Activated T-cell treated with anti-CD3 and anti-CD28 coated beads, Interleukin-2, amount 50 U/mL, for 72 hours (primary cell): Measurements from ENCODE around the gene BCL2L11. TPM values are rescaled to one million over a fixed set of nuclear protein-coding genes. Genes with fewer than 3 reads are reported as not detected.
A peak's percentile ranks its signal among the peaks of the same experiment; 100 is the strongest.
"Not testable (repeated sequence)": the region's sequence is repeated elsewhere in the genome, so short reads cannot be mapped to it uniquely, and the experiment has no call there.

Experiments used
- ATAC-seq, 2 donors: fragments of 150-1000 bp; cut with Tn5 transposase; replicated peaks in 1 of 2; 2 replicates each; pipeline ENCODE4 v1.10.0; 2021; ENCODE audit warnings: moderate library complexity in 2 of 2, mild to moderate bottlenecking in 1 of 2
- DNase-seq, 2 donors: peaks; one replicate each; pipeline ENCODE4 v3.0.0; 2021 to 2022; ENCODE audit warnings: mixed read lengths in 1 of 2
- H3K27ac Mint-ChIP-seq: one replicate; pipeline ENCODE4 v1.8.0; 2022; ENCODE audit warnings: mild to moderate bottlenecking, moderate library complexity, mixed read lengths
- H3K27me3 Mint-ChIP-seq: one replicate; pipeline ENCODE4 v1.8.0; 2022; ENCODE audit warnings: low read depth, mixed read lengths
- H3K36me3 Mint-ChIP-seq, 2 donors: one replicate each; pipeline ENCODE4 v1.8.0; 2022; ENCODE audit warnings: mixed read lengths in 2 of 2, mild to moderate bottlenecking in 1 of 2; ENCODE audit not compliant: insufficient read depth in 2 of 2
- H3K4me1 Mint-ChIP-seq: one replicate; pipeline ENCODE4 v1.8.0; 2022; ENCODE audit warnings: low read depth, mixed read lengths
- H3K4me3 Mint-ChIP-seq, 2 donors: one replicate each; pipeline ENCODE4 v1.8.0; 2022; ENCODE audit warnings: mild to moderate bottlenecking in 2 of 2, mixed read lengths in 2 of 2, moderate library complexity in 2 of 2
- H3K9me3 Mint-ChIP-seq, 2 donors: one replicate each; pipeline ENCODE4 v1.8.0; 2022; ENCODE audit warnings: mixed read lengths in 2 of 2
- total RNA-seq, 2 donors: library from RNA; stranded (reverse); gene quantifications; one replicate each; pipeline ENCODE4 v1.2.3, GENCODE V29; 2022

Gene BCL2L11, protein sequence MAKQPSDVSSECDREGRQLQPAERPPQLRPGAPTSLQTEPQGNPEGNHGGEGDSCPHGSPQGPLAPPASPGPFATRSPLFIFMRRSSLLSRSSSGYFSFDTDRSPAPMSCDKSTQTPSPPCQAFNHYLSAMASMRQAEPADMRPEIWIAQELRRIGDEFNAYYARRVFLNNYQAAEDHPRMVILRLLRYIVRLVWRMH
- 10 to 100 TPM; 35.4 to 36.0 TPM for total RNA-seq

DNA sequence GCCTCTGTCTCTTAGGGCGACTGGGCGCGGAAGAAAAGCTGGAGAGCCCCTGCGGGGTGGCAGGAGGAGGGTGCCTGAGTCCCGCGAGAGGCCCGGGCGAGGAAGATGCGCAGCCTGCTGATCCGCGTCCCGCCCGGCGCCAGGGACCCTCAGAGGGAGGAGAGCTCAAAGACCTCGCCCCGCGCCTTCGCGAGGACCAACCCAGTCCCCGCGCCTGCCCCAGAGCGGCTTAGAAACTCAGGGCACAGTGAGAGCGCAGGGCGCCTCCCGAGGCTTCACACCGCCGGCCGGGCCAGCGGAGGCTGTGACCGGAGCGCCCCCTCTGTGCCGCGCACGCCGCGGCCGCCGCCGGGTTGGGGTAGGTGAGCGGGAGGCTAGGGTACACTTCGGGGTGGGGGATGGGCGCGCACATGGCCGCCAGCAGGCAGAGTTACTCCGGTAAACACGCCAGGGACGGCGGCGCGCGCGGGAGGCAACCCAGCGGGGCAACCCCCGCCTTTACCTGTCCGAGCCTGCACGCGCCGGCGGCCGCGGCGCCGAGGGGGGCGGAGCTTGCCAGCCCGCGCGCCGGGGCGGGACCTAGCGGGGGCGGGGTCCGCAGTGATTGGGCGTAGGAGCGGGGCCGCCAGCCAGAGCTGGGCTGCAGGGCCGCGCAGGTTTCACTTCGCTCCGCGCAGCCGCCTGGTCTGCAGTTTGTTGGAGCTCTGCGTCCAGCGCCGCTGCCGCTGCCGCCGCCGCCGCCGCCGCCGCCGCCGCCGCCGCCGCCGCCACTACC is at the start of gene BCL2L11:
Gene BCL2L11, plus strand, starts transcription at position 662 of the 775 bp plus-strand sequence. CDS start 2,832 bp downstream, outside the sequence.
- ATAC-seq: peak; percentile 60 to 61
- Mint-ChIP-seq H3K9me3 (no peaks in the 10 kb centered on the region), H3K4me1 (peaks cover 63% of the 10 kb centered on the region), H3K27ac (peak within 1 kb of the TSS; percentile 90), H3K36me3 (peaks cover 8 to 15% of the 10 kb centered on the region in 2 donors), H3K4me3 (peak within 1 kb of the TSS; percentile 96 to 97), H3K27me3 (peaks cover 10% of the 10 kb centered on the region)
- DNase-seq: peak; percentile 92 to 96

DNA sequence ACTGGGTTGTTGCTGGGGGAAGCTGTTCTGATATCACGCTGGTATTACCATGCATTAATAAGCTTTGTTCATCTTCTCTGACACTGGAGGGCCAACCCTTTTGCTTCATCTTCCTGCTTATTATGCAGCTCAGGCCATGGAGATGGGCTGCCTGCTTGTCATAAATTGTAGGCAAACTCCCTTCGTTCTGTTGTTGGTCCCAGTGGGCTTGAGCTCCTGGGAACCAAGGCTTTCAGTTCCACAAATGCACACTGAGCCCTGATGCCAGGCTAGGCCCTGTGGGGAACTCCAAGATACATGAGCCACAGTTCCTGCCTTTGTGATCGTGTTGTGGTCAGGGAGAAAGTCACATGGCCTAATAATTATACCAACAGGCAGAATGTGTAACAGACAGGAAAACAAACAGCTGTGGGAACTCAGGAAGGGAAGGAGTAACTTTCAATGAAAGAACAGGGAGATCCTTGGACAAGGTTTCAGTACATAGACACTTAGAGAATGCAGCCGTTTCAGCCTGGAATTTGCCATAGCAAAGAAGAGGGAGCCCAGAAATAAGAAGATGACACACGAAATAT is 49.0 kb upstream of the BCL2L11 start:
- no peak for DNase-seq

DNA sequence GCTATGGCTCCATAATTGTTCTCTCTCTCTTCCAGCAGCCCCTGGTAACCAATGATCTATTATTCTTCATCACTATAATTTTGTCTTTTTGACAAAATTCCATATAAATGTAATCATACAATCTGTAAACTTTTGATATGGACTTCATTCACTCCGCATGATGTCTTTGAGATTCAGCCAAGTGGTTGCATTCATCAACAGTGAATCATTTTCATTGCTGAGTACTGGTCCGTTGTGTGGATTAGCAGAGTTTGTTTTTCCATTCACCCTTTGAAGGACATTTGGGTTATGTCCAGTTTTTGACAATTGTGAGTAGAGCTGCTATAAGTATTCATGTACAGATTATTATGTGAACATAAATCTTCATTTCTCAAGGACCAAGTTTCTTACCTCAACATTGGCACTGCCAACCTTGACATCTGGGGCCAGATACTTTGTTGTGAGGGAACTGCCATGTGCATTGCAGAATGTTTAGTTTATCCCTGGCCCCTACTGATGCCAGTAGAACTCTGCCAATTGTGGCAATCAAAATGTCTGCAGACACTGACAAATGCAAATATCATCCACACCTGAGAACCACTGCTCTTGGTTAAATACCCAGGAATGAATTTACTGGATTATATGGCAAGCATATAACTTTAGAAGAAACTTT is 48.4 kb upstream of the BCL2L11 start:
- Mint-ChIP-seq H3K27me3 (peaks cover 62% of the 10 kb centered on the region), H3K4me1 (no peaks in the 10 kb centered on the region), H3K36me3 (peaks cover 7 to 15% of the 10 kb centered on the region in 2 donors), H3K9me3 (peaks cover 8 to 10% of the 10 kb centered on the region in 2 donors), H3K27ac (no peak overlapping the region), H3K4me3 (no peak overlapping the region)
- ATAC-seq: no peak
- DNase-seq: no peak

More for the DNA sequence above, 49.0 kb upstream of the BCL2L11 start:
- H3K9me3 Mint-ChIP-seq: peaks cover 7 to 9% of the 10 kb centered on the region in 2 donors
- no peak for ATAC-seq
- no peaks in the 10 kb centered on the region for H3K4me1 Mint-ChIP-seq
- H3K36me3 Mint-ChIP-seq: peaks cover 6 to 12% of the 10 kb centered on the region in 2 donors
- no peak overlapping the region for H3K4me3 Mint-ChIP-seq
- H3K27ac Mint-ChIP-seq: no peak overlapping the region
- H3K27me3 Mint-ChIP-seq: peaks cover 56% of the 10 kb centered on the region

DNA sequence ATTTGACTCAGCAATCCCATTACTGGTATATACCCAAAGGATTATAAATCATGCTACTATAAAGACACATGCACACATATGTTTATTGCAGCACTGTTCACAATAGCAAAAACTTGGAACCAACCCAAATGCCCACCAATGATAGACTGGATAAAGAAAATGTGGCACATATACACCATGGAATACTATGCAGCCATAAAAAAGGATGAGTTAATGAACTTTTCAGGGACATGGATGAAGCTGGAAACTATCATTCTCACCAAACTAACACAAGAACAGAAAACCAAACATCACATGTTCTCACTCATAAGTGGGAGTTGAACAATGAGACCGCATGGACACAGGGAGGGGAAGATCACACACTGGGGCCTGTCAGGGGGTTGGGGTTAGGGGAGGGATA is 38.1 kb upstream of the BCL2L11 start:
- ATAC-seq, H3K4me3 Mint-ChIP-seq, H3K36me3 Mint-ChIP-seq, H3K4me1 Mint-ChIP-seq, H3K27ac Mint-ChIP-seq, DNase-seq, H3K9me3 Mint-ChIP-seq: not testable (repeated sequence)
- peaks cover 95% of the 10 kb centered on the region for H3K27me3 Mint-ChIP-seq

DNA sequence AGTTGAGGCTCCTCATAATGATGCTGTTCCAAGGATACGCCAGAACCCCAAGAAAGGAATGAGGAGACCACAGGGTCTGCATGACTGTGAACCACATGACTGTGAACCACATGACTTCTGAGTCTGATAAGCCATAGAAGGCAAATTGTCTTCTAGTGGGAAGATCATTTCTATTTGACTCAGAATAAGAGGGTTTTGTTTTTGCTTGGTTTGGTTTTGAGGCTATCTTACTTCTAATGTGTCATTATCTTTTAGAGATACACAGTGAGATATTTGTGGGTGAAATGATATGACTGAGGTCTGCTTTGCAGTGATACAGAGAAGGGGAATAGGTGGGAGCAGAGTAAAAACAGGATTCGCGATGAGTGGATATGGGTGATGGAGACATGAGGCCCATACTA is 28.9 kb upstream of the BCL2L11 start:
- no peaks in the 10 kb centered on the region for H3K9me3 Mint-ChIP-seq
- ATAC-seq (peak; percentile 98 to 99), DNase-seq (peak; percentile 60 to 66)
- peaks cover 23% of the 10 kb centered on the region for H3K4me1 Mint-ChIP-seq
- no peaks in the 10 kb centered on the region for H3K36me3 Mint-ChIP-seq
- peak overlapping the region; percentile 1 to 25 for H3K4me3 Mint-ChIP-seq
- no peak overlapping the region for H3K27ac Mint-ChIP-seq
- peaks cover 62% of the 10 kb centered on the region for H3K27me3 Mint-ChIP-seq

DNA sequence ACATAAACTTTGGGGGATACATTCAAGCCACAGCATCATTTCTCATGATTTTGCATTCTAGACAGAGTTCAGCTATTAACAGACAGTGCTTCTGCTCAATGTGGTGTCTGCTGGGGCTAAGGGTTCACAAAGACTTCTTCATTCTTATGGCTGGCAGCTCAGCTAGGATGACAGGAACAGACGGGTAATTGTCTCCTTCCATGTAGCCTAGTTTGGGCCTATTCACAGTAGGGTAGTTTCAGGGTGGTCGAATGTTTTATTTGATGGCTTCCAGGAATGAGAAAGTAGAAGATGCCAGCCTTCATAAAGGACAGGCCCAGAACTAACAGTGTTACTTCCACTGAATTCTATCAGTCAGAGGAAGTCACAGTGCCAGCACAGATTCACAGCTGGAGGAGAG is 26.0 kb upstream of the BCL2L11 start:
- ATAC-seq (no peak), DNase-seq (no peak)
- Mint-ChIP-seq H3K4me3 (no peak overlapping the region), H3K27ac (no peak overlapping the region), H3K27me3 (peaks cover 70% of the 10 kb centered on the region), H3K4me1 (peaks cover 23% of the 10 kb centered on the region), H3K36me3 (no peaks in the 10 kb centered on the region), H3K9me3 (no peaks in the 10 kb centered on the region)

DNA sequence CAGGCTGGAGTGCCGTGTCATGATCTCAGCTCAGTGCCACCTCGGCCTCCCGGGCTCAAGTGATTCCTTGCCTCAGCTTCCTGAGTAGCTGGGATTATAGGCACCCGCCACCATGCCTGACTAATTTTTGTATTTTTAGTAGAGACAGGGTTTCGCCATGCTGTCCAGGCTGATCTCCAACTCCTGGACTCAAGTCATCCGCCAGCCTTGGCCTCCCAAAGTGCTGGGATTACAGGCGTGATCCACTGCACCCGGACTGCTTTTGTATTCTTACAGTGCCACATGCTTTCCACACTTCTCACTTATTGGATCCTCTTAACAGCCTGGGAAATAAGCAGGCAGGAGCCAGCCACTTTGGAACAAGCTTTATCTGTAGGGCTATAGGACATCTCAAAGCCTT is 25.3 kb upstream of the BCL2L11 start:
- no peaks in the 10 kb centered on the region for H3K36me3 Mint-ChIP-seq
- DNase-seq (no peak), ATAC-seq (no peak)
- peaks cover 31% of the 10 kb centered on the region for H3K4me1 Mint-ChIP-seq
- H3K27ac Mint-ChIP-seq: no peak overlapping the region
- no peak overlapping the region for H3K4me3 Mint-ChIP-seq
- peaks cover 70% of the 10 kb centered on the region for H3K27me3 Mint-ChIP-seq
- no peaks in the 10 kb centered on the region for H3K9me3 Mint-ChIP-seq

DNA sequence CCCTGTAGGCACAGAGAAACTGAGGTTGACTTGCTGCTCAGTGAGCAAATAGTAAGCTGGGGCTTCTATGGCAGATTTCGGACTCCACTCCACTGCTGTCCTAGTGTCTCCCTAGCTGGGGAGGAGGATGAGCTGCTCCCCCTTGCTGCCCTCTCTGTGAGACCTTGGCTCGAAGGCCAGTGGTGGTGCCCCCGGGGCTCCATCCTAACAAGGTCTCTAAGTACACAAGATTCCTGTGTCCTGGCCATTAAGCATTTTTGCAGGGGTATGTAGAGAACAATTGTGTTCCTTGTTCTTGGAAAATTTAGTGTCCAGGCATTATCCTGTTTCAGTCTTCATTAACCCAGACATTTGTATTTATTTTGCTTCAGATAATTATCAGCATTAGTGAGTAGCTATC is 21.3 kb upstream of the BCL2L11 start:
- peaks cover 70% of the 10 kb centered on the region for H3K27me3 Mint-ChIP-seq
- no peaks in the 10 kb centered on the region for H3K36me3 Mint-ChIP-seq
- no peak overlapping the region for H3K4me3 Mint-ChIP-seq
- no peak overlapping the region for H3K27ac Mint-ChIP-seq
- peaks cover 0 to 3% of the 10 kb centered on the region in 2 donors for H3K9me3 Mint-ChIP-seq
- ATAC-seq (no peak), DNase-seq (no peak)
- H3K4me1 Mint-ChIP-seq: peaks cover 26% of the 10 kb centered on the region

DNA sequence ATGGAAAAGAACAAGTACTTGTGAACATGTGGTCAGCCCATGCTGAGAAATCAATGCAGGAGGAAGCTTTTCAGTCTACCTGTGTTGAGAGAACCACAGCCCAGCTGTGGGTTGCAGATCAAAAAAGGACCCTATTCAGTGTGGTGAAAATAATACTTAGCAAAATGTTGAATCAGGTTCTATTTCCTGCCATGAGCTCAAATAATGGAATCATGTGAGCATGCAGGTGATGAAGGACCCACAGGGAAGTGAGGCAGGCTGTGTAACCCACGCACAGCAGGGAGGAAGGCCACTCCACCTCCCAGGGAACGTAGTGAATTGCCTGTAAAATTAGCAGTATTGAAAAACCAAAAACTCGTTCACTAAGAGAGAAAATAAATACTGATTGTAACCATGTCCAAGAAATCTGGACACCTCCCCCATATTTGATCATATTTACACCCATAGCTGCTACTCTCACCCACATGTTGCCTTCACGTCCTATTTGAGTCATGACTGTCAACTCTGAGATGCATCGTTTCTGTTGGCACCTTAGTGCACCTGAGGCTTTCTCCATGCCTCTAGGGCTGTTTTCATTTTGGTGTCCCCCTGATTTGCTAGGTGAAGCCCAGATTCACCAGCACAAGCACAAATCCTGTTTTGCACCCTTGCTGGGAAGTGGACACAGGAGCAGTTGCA is 20.5 kb upstream of the BCL2L11 start:
- Mint-ChIP-seq H3K4me3 (peak overlapping the region; percentile 60 to 66), H3K27ac (no peak overlapping the region), H3K36me3 (no peaks in the 10 kb centered on the region), H3K4me1 (peaks cover 26% of the 10 kb centered on the region), H3K9me3 (peaks cover 0 to 3% of the 10 kb centered on the region in 2 donors), H3K27me3 (peaks cover 65% of the 10 kb centered on the region)
- no peak for DNase-seq
- peak; percentile 58 to 63 for ATAC-seq

DNA sequence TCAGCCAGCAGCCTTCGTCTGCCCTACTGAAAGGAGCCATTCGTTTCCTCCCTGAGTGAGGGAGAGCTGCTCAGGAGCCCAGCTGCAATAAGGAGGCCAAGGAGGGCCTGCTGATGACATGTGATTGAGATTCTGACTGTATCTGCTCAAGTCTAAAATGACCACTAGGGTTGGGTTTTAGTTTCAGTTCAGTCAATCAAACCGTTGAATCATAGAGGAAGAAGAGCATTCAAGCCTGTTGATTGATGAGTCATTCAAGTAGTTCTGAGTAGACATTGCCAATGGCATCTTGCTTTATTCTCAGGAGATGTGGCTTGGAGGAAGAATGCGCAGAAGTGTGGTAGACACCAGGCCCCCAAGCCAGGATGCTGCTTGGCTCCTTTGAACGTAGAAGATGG is 19.9 kb upstream of the BCL2L11 start:
- Mint-ChIP-seq H3K9me3 (peaks cover 0 to 3% of the 10 kb centered on the region in 2 donors), H3K27me3 (peaks cover 71% of the 10 kb centered on the region), H3K4me1 (peaks cover 26% of the 10 kb centered on the region), H3K36me3 (no peaks in the 10 kb centered on the region), H3K27ac (peak overlapping the region; percentile 25), H3K4me3 (peak overlapping the region; percentile 60 to 66)
- ATAC-seq (peak; percentile 93), DNase-seq (peak; percentile 52 to 53)

DNA sequence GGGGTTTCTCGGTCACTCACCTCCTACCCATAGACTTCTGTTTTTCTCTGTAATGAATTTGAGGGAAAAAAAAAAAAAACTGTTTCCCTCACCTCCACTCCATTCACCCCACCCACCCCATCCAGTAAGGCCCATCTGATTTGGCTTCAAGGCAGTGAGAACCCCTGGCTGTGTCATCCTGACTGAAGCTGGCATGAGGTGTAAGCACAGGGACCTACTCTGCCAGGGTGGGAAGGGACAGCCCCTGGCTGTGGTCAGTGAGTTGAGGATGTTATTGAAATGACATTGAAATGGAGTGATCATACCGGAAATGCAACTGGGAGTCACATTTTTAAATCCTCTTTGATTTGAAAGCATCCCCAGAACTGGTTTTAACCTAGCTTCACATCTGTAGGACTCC is 19.1 kb upstream of the BCL2L11 start:
- peaks cover 79% of the 10 kb centered on the region for H3K27me3 Mint-ChIP-seq
- H3K27ac Mint-ChIP-seq: no peak overlapping the region
- peaks cover 32% of the 10 kb centered on the region for H3K4me1 Mint-ChIP-seq
- H3K36me3 Mint-ChIP-seq: peaks cover 1 to 2% of the 10 kb centered on the region in 2 donors
- ATAC-seq (peak; percentile 32 to 55), DNase-seq (peak; percentile 27 to 33)
- peaks cover 0 to 3% of the 10 kb centered on the region in 2 donors for H3K9me3 Mint-ChIP-seq
- H3K4me3 Mint-ChIP-seq: no peak overlapping the region

DNA sequence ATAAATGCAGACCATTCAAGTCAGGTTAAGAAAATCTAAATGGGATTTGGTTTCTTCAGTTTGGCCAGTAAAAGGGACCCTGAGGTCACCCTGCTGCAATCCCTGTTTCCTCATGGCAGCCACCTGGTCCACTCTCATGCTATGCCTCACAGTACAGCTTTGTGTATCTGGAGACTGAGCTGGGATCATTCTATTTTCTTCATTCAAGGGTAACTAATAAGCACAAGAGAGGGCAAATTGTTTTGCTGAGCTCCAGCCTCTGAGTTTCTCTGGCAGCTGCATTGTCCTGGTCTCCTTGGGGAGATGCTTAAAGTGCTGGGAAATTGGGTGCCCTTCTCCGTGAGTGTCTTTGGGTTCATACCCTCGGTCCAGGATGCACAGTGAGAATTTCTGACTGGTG is 18.5 kb upstream of the BCL2L11 start:
- ATAC-seq: no peak
- peaks cover 0 to 3% of the 10 kb centered on the region in 2 donors for H3K9me3 Mint-ChIP-seq
- peaks cover 2% of the 10 kb centered on the region in 2 donors for H3K36me3 Mint-ChIP-seq
- no peak overlapping the region for H3K4me3 Mint-ChIP-seq
- H3K27me3 Mint-ChIP-seq: peaks cover 80% of the 10 kb centered on the region
- no peak for DNase-seq
- peaks cover 35% of the 10 kb centered on the region for H3K4me1 Mint-ChIP-seq
- no peak overlapping the region for H3K27ac Mint-ChIP-seq
